K562 (cell line): ENCODE data around the gene STON2. TPM values are rescaled to one million over a fixed set of nuclear protein-coding genes. Genes with fewer than 3 reads are reported as not detected.

Experiments
- ATF7 ChIP-seq: fragments of 450-650 bp; IDR thresholded peaks from 2 replicates; pipeline ENCODE4 v1.7.1; 2014; ENCODE audit warnings: mild to moderate bottlenecking, moderate library complexity
- CSDE1 ChIP-seq, 2 experiments: fragments of 450-650 bp; IDR thresholded peaks; 2 replicates each; pipeline ENCODE4 v1.6.1; 2016; ENCODE audit warnings: mild to moderate bottlenecking in 1 of 2
- EWSR1 ChIP-seq: fragments of 450-650 bp; IDR thresholded peaks from 2 replicates; pipeline ENCODE4 v1.6.1; 2018; ENCODE audit warnings: borderline replicate concordance, mild to moderate bottlenecking, low read depth, moderate library complexity; ENCODE audit not compliant: partially characterized antibody
- FOXK1 ChIP-seq: sonication (generic); formaldehyde crosslinking; IDR thresholded peaks from 2 replicates; pipeline ENCODE4 v1.8.0; 2022; ENCODE audit warnings: missing genetic modification reagents, mild to moderate bottlenecking, borderline replicate concordance
- MTA2 ChIP-seq: fragments of 450-650 bp; IDR thresholded peaks from 2 replicates; pipeline ENCODE4 v1.6.1; 2016; ENCODE audit warnings: low read depth
- NCOA4 ChIP-seq: fragments of 450-650 bp; IDR thresholded peaks from 2 replicates; pipeline ENCODE4 v1.6.1; 2018; ENCODE audit warnings: mild to moderate bottlenecking; ENCODE audit not compliant: partially characterized antibody
- POLR3A ChIP-seq: IDR thresholded peaks from 2 replicates; pipeline ENCODE4 v1.6.1; 2011; ENCODE audit warnings: borderline replicate concordance, mild to moderate bottlenecking, moderate library complexity; ENCODE audit not compliant: insufficient read length, insufficient read depth; ENCODE audit errors: extremely low read depth
- RBM39 ChIP-seq: fragments of 200-400 bp; formaldehyde crosslinking; optimal IDR thresholded peaks from 2 replicates; pipeline ENCODE3; 2018; ENCODE audit warnings: low read depth, low read length
- RFX1 ChIP-seq: fragments of 450-650 bp; IDR thresholded peaks from 2 replicates; pipeline ENCODE4 v1.6.1; 2016; ENCODE audit warnings: mild to moderate bottlenecking, moderate library complexity
- RHOXF2B ChIP-seq: fragments of 250-450 bp; sonication (Bioruptor Pico); conservative IDR thresholded peaks from 2 replicates; pipeline ENCODE4 v1.5.1; 2021
- SNIP1 ChIP-seq: fragments of 450-650 bp; IDR thresholded peaks from 2 replicates; pipeline ENCODE4 v1.7.1; 2017; ENCODE audit warnings: low read depth, mild to moderate bottlenecking
- SREBF1 ChIP-seq: fragments of 150-350 bp; IDR thresholded peaks from 2 replicates; pipeline ENCODE4 v1.6.1; 2014; ENCODE audit warnings: antibody characterized with exemption, low read depth, low read length, borderline replicate concordance
- TAF1 ChIP-seq: IDR thresholded peaks from 2 replicates; pipeline ENCODE4 v1.6.1; 2011; ENCODE audit warnings: mild to moderate bottlenecking, low read length, moderate library complexity; ENCODE audit not compliant: insufficient read depth, control insufficient read depth, severe bottlenecking; ENCODE audit errors: extremely low read depth
- ZBED1 ChIP-seq: IDR thresholded peaks from 2 replicates; pipeline ENCODE4 v1.6.1; 2014
- ZBTB1 ChIP-seq: sonication (generic); formaldehyde crosslinking; IDR thresholded peaks from 2 replicates; pipeline ENCODE4 v1.8.1; 2023; ENCODE audit warnings: missing genetic modification reagents, low read depth, mild to moderate bottlenecking, borderline replicate concordance
- ZNF282 ChIP-seq: sonication (generic); formaldehyde crosslinking; IDR thresholded peaks from 2 replicates; pipeline ENCODE4 v1.8.1; 2023; ENCODE audit warnings: missing genetic modification reagents
- ZNF324 ChIP-seq: fragments of 250-450 bp; sonication (Bioruptor Pico); IDR thresholded peaks from 2 replicates; pipeline ENCODE4 v1.4.0; 2020; ENCODE audit warnings: mild to moderate bottlenecking
- ZNF780A ChIP-seq: fragments of 250-450 bp; sonication (Bioruptor Pico); IDR thresholded peaks from 2 replicates; pipeline ENCODE4 v1.5.0; 2021; ENCODE audit warnings: mild to moderate bottlenecking
- polyA plus RNA-seq, 8 experiments: library from polyadenylated mRNA; depleted of rRNA in 4 of 8; stranded (reverse) in 5 of 8; unstranded in 3 of 8; fragments of >200 nt; fragmentation: Nextera tagmentation in 2 of 8; fragmentation: Illumina TruSeq in 1 of 8; extraction: Ambion mirVana in 2 of 8; extraction: Trizol in 1 of 8; gene quantifications; 2 replicates each; pipeline versions ENCODE4 v1.2.1 to v1.2.3, GENCODE V29; 2011 to 2014; ENCODE audit warnings: inconsistent platforms in 1 of 8, missing spikeins in 1 of 8
- total RNA-seq, 7 experiments: library from RNA; depleted of rRNA in 6 of 7; stranded (reverse); fragments of >200 nt in 6 of 7; fragmentation: Illumina TruSeq in 2 of 7; extraction: Trizol in 2 of 7; gene quantifications; 2 replicates each; pipeline versions ENCODE4 v1.2.1 to v1.2.3, GENCODE V29; 2011 to 2021; ENCODE audit warnings: low replicate concordance in 1 of 7
- TF ChIP-seq, protein P1 (sequence below): conservative IDR thresholded peaks from 2 replicates; pipeline ENCODE4 v1.6.1; 2011; ENCODE audit warnings: low read depth, mild to moderate bottlenecking, low read length; ENCODE audit not compliant: control insufficient read depth
- TF ChIP-seq, protein P2 (sequence below), 2 experiments: fragments of 450-650 bp; formaldehyde crosslinking in 1 of 2; IDR thresholded peaks; 2 replicates each; pipeline versions ENCODE4 v1.4.0 to v1.6.1; 2014 to 2020; ENCODE audit warnings: mild to moderate bottlenecking in 2 of 2, borderline replicate concordance in 1 of 2, low read depth in 1 of 2

The STON2 gene
- total and polyA plus RNA-seq, 9 of the 15 experiments (the other 6 are each of a cell fraction or from before 2014, with no cell fraction given): 7.8 to 99.3 (median 53.5) TPM

DNA sequence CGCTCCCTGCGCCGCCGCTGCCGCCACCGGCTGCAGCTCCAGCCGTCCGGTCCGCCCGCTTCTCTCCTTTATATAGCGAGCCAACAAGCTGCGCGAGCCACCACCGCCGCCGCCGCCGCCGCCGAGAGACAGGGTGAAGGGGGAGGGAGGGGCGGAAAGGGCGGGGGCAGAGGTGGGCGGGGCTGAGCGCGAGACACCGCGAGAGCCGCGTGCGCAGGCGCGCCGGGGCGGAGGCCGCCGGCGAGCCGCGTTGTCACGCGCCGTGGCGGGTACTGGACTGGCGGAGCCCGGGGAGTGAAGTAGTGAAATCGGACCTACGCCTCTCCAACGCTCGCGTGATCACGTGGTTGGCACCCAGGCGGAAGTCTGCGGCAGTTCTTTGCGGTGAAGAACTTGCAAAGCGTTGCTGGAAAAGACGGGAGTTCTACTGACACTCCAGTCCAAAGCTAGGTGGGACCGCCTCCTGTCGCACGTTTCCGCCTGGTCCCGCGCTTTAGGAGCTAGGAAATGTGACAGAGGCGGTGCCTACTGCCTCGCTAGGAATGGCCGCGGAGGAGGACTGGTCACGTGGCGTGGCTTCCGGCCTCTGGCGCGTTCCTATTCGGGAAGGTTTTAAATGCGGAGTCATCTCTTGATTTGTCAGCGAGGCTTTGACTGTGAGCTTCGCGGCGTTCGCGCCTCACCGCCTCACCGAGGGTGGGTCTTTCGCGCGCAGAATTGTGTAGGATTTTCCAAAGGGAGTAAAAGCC, 179.1 kb downstream of the STON2 start, which contains the start of gene GTF2A1 (continued):
- TF ChIP-seq RBM39: no peak
- no peak for TF ChIP-seq POLR3A
- 0 out of 2 replicates have a peak, but pooled peaks have one; percentile 50 for TF ChIP-seq ZBED1
- peak; percentile 61 for TF ChIP-seq FOXK1
- TF ChIP-seq ZNF780A (CRISPR knock-in tag): no peak
- TF ChIP-seq ZBTB1 (CRISPR knock-in tag): no peak
- no peak for TF ChIP-seq ZNF324 (CRISPR knock-in tag)
- no peak for TF ChIP-seq MTA2
- no peak for TF ChIP-seq ZNF282 (CRISPR knock-in tag)
- no peak for TF ChIP-seq RFX1
- no peak for TF ChIP-seq RHOXF2B (CRISPR knock-in tag)
- no peak for TF ChIP-seq CSDE1 (IDR thresholded peaks at IDR 0.05)
- peak; percentile 80 for TF ChIP-seq ATF7
- peak; percentile 91 for TF ChIP-seq TAF1
- no peak for TF ChIP-seq EWSR1
- TF ChIP-seq NCOA4: no peak
- no peak for TF ChIP-seq SNIP1
- TF ChIP-seq, protein P1, sequence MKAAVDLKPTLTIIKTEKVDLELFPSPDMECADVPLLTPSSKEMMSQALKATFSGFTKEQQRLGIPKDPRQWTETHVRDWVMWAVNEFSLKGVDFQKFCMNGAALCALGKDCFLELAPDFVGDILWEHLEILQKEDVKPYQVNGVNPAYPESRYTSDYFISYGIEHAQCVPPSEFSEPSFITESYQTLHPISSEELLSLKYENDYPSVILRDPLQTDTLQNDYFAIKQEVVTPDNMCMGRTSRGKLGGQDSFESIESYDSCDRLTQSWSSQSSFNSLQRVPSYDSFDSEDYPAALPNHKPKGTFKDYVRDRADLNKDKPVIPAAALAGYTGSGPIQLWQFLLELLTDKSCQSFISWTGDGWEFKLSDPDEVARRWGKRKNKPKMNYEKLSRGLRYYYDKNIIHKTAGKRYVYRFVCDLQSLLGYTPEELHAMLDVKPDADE: peak; percentile 74
- TF ChIP-seq, protein P2, sequence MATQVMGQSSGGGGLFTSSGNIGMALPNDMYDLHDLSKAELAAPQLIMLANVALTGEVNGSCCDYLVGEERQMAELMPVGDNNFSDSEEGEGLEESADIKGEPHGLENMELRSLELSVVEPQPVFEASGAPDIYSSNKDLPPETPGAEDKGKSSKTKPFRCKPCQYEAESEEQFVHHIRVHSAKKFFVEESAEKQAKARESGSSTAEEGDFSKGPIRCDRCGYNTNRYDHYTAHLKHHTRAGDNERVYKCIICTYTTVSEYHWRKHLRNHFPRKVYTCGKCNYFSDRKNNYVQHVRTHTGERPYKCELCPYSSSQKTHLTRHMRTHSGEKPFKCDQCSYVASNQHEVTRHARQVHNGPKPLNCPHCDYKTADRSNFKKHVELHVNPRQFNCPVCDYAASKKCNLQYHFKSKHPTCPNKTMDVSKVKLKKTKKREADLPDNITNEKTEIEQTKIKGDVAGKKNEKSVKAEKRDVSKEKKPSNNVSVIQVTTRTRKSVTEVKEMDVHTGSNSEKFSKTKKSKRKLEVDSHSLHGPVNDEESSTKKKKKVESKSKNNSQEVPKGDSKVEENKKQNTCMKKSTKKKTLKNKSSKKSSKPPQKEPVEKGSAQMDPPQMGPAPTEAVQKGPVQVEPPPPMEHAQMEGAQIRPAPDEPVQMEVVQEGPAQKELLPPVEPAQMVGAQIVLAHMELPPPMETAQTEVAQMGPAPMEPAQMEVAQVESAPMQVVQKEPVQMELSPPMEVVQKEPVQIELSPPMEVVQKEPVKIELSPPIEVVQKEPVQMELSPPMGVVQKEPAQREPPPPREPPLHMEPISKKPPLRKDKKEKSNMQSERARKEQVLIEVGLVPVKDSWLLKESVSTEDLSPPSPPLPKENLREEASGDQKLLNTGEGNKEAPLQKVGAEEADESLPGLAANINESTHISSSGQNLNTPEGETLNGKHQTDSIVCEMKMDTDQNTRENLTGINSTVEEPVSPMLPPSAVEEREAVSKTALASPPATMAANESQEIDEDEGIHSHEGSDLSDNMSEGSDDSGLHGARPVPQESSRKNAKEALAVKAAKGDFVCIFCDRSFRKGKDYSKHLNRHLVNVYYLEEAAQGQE (IDR thresholded peaks at IDR 0.05; ENCODE audit: borderline replicate concordance): peak; percentile 91
- TF ChIP-seq, protein P2 (CRISPR knock-in tag; IDR thresholded peaks at IDR 0.05; ENCODE audit: low read depth): no peak
- TF ChIP-seq SREBF1: no peak
